Keratinocyte (primary cell): ENCODE data around the gene PRSS12. TPM values are rescaled to one million over a fixed set of nuclear protein-coding genes. Genes with fewer than 3 reads are reported as not detected.

Source experiments
- DNase-seq: peaks from one replicate; pipeline ENCODE4 v3.0.0-alpha.2; 2011; ENCODE audit warnings: low read depth, missing footprints, low spot score
- FAIRE-seq: peaks from 2 replicates; lab custom pipeline; 2011; peaks lifted over from hg19 to GRCh38; lab: Jason Lieb, UNC
- H2AFZ ChIP-seq: 2 replicates; pipeline ENCODE4 v1.6.0; 2012; ENCODE audit warnings: low read length, control low read depth, inconsistent platforms; ENCODE audit not compliant: control insufficient read depth
- H3K27ac ChIP-seq: 2 replicates; pipeline ENCODE4 v1.5.1; 2011; ENCODE audit warnings: low read length; ENCODE audit not compliant: control insufficient read depth, insufficient read depth
- H3K27me3 ChIP-seq: 3 replicates; pipeline ENCODE4 v1.6.0; 2011; ENCODE audit warnings: low read length; ENCODE audit not compliant: control insufficient read depth, insufficient read depth; ENCODE audit errors: extremely low read depth
- H3K36me3 ChIP-seq, 2 experiments: 2 replicates in 1 of 2; 3 replicates in 1 of 2; pipeline ENCODE4 v1.5.1; 2011; ENCODE audit warnings: low read length in 2 of 2, mild to moderate bottlenecking in 1 of 2; ENCODE audit not compliant: control insufficient read depth in 2 of 2, insufficient read depth in 2 of 2; ENCODE audit errors: extremely low read depth in 1 of 2
- H3K4me1 ChIP-seq: 3 replicates; pipeline ENCODE4 v1.5.1; 2011; ENCODE audit warnings: low read length; ENCODE audit not compliant: control insufficient read depth, insufficient read depth; ENCODE audit errors: extremely low read depth
- H3K4me2 ChIP-seq: 3 replicates; pipeline ENCODE4 v1.6.0; 2011; ENCODE audit warnings: low read depth, low read length; ENCODE audit not compliant: control insufficient read depth, insufficient read depth; ENCODE audit errors: extremely low read depth
- H3K4me3 ChIP-seq, 3 experiments: fragments of 200-600 bp in 1 of 3; sonication (generic) in 1 of 3; 2 replicates in 2 of 3; 3 replicates in 1 of 3; pipeline ENCODE4 v1.5.1; 2011 to 2016; ENCODE audit warnings: low read length in 3 of 3, mild to moderate bottlenecking in 3 of 3, control low read depth in 2 of 3, inconsistent platforms in 1 of 3, low read depth in 1 of 3, mixed read lengths in 1 of 3, mixed run types in 1 of 3, moderate library complexity in 1 of 3; ENCODE audit not compliant: control insufficient read depth in 2 of 3, insufficient read depth in 2 of 3; ENCODE audit errors: extremely low read depth in 1 of 3
- H3K79me2 ChIP-seq: 2 replicates; pipeline ENCODE4 v1.6.0; 2012; ENCODE audit warnings: low read length; ENCODE audit not compliant: control insufficient read depth, insufficient read depth
- H3K9ac ChIP-seq: 3 replicates; pipeline ENCODE4 v1.6.0; 2011; ENCODE audit warnings: low read length; ENCODE audit not compliant: control insufficient read depth, insufficient read depth; ENCODE audit errors: extremely low read depth
- H3K9me1 ChIP-seq: 3 replicates; pipeline ENCODE4 v1.6.0; 2011; ENCODE audit warnings: low read length; ENCODE audit not compliant: control insufficient read depth, insufficient read depth; ENCODE audit errors: extremely low read depth
- H3K9me3 ChIP-seq: 2 replicates; pipeline ENCODE4 v1.5.1; 2012; ENCODE audit warnings: low read depth, low read length; ENCODE audit not compliant: control insufficient read depth
- H4K20me1 ChIP-seq: 3 replicates; pipeline ENCODE4 v1.6.0; 2011; ENCODE audit warnings: low read length; ENCODE audit not compliant: control insufficient read depth, insufficient read depth; ENCODE audit errors: extremely low read depth
- EZH2 ChIP-seq: IDR thresholded peaks from one replicate; pipeline ENCODE4 v1.6.1; 2012; ENCODE audit warnings: inconsistent platforms, mild to moderate bottlenecking, low read length, moderate library complexity
- dilution Hi-C: fragments of 300-500 bp; cut with MboI; formaldehyde crosslinking; loops from one replicate; pipeline ENCODE4 v1.7.0; 2020; ENCODE audit warnings: low sequenced_read_pairs; ENCODE audit not compliant: extremely low pct_ligation_motif_present
- polyA plus RNA-seq, 5 experiments: library from polyadenylated mRNA; depleted of rRNA in 3 of 5; stranded (reverse) in 3 of 5; stranded (forward) in 1 of 5; unstranded in 1 of 5; fragments of >200 nt; gene quantifications; 1 replicate in 1 of 5; 2 replicates in 3 of 5; 3 replicates in 1 of 5; pipeline versions ENCODE4 v1.2.1 to v1.2.3, GENCODE V29; 2011 to 2012; ENCODE audit warnings: missing spikeins in 2 of 5, low read depth in 1 of 5, low replicate concordance in 1 of 5
- TF ChIP-seq, protein P1 (sequence below), 3 experiments: IDR thresholded peaks in 1 of 3; conservative IDR thresholded peaks in 1 of 3; optimal IDR thresholded peaks in 1 of 3; 2 replicates in 2 of 3; 3 replicates in 1 of 3; pipeline versions ENCODE3 to v1.5.1; 2011; ENCODE audit warnings: low read length in 3 of 3, mild to moderate bottlenecking in 3 of 3, moderate library complexity in 2 of 3, control low read depth in 1 of 3, inconsistent platforms in 1 of 3; ENCODE audit not compliant: insufficient read depth in 2 of 3; ENCODE audit errors: extremely low read depth in 1 of 3

The PRSS12 gene
- polyA plus RNA-seq, 1 donor (not counting 4 experiments of a cell fraction or from before 2014, with no cell fraction given), result 16.6 TPM

DNA sequence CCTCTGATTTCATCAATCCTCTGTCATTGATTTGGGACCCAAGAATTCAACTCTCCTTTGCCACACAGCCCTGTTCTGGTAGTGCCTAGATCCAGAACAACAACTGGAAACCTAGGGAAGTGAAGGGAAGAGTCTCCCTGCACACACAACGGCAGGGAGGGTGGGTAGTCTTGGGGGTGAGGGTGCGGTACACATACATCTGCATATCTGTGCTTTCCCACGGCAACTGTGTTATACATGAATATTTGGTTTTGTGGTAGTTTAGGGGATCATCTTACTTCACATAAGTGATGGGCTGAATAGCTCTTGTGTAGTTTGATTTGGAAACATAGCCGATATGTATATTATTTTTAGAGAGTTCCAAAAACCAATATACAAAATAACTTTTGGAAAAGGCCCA, 3.3 kb upstream of the PRSS12 start:
- dilution Hi-C loops, result no loop called here
- Histone ChIP-seq H3K27me3 (no peaks in the 10 kb centered on the region), H3K9me3 (no peaks in the 10 kb centered on the region), H3K4me3 (no peak overlapping the region), H3K36me3 (no peaks in the 10 kb centered on the region), H4K20me1 (no peaks in the 10 kb centered on the region), H3K27ac (no peak overlapping the region), H3K79me2 (no peaks in the 10 kb centered on the region), H2AFZ (no peak overlapping the region), H3K4me1 (peaks cover 9% of the 10 kb centered on the region), H3K4me2 (no peak overlapping the region), H3K9ac (no peak overlapping the region), H3K9me1 (no peaks in the 10 kb centered on the region)
- DNase-seq (no peak), FAIRE-seq (no peak)
- TF ChIP-seq, protein P1, sequence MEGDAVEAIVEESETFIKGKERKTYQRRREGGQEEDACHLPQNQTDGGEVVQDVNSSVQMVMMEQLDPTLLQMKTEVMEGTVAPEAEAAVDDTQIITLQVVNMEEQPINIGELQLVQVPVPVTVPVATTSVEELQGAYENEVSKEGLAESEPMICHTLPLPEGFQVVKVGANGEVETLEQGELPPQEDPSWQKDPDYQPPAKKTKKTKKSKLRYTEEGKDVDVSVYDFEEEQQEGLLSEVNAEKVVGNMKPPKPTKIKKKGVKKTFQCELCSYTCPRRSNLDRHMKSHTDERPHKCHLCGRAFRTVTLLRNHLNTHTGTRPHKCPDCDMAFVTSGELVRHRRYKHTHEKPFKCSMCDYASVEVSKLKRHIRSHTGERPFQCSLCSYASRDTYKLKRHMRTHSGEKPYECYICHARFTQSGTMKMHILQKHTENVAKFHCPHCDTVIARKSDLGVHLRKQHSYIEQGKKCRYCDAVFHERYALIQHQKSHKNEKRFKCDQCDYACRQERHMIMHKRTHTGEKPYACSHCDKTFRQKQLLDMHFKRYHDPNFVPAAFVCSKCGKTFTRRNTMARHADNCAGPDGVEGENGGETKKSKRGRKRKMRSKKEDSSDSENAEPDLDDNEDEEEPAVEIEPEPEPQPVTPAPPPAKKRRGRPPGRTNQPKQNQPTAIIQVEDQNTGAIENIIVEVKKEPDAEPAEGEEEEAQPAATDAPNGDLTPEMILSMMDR (optimal IDR thresholded peaks at IDR 0.05 in 1 of 3, IDR thresholded peaks at IDR 0.05 in 1 of 3, conservative IDR thresholded peaks at IDR 0.05 in 1 of 3; ENCODE audit: extremely low read depth in 1 of 3, insufficient read depth in 2 of 3, low read length in 3 of 3), result no peak
- TF ChIP-seq EZH2, result no peak

DNA sequence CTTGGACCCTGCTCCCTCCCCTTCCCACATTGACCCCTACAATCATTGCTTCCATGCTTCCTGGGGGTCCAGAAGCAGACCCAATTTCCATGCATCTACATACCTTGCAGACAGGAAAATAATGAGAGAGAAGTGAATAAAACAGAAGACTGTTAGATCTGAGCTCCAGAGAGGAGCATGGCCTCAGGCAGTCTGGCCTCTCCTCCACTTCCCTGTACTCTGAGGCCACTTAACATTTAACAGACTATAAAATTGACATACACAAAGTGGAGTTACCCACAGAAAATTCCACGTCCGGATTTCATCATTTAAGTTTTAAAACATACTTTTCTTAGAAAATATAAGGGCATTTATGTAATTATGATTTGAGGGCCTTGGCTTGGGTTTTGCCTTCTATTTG, 2.1 kb upstream of the PRSS12 start:
- Histone ChIP-seq H3K9me1 (no peaks in the 10 kb centered on the region), H2AFZ (no peak overlapping the region), H3K79me2 (no peaks in the 10 kb centered on the region), H3K9me3 (no peaks in the 10 kb centered on the region), H3K9ac (no peak overlapping the region), H3K27me3 (no peaks in the 10 kb centered on the region), H3K27ac (no peak overlapping the region), H4K20me1 (no peaks in the 10 kb centered on the region), H3K4me1 (peaks cover 9% of the 10 kb centered on the region), H3K4me3 (no peak overlapping the region), H3K36me3 (no peaks in the 10 kb centered on the region), H3K4me2 (no peak overlapping the region)
- DNase-seq (no peak), FAIRE-seq (no peak)
- no peak for TF ChIP-seq EZH2
- TF ChIP-seq, protein P1 (optimal IDR thresholded peaks at IDR 0.05 in 1 of 3, IDR thresholded peaks at IDR 0.05 in 1 of 3, conservative IDR thresholded peaks at IDR 0.05 in 1 of 3; ENCODE audit: extremely low read depth in 1 of 3, insufficient read depth in 2 of 3, low read length in 3 of 3), result no peak
- dilution Hi-C loops, result no loop called here
